Fibroblast of lung (primary cell): ENCODE data around the gene CPO. TPM values are rescaled to one million over a fixed set of nuclear protein-coding genes. Genes with fewer than 3 reads are reported as not detected.

ENCODE experiments used
- DNase-seq, 2 donors: peaks; one replicate each; pipeline versions ENCODE4 v3.0.0 to v3.0.0-alpha.2; 2010; ENCODE audit warnings: low read depth in 2 of 2
- H2AFZ ChIP-seq: 2 replicates; pipeline ENCODE4 v1.5.1; 2012; ENCODE audit warnings: low read length, control low read depth, inconsistent platforms
- H3K27ac ChIP-seq: 2 replicates; pipeline ENCODE4 v1.5.1; 2011; ENCODE audit warnings: low read length, control low read depth; ENCODE audit not compliant: insufficient read depth
- H3K27me3 ChIP-seq: 2 replicates; pipeline ENCODE4 v1.5.1; 2011; ENCODE audit warnings: mild to moderate bottlenecking, low read length; ENCODE audit not compliant: control insufficient read depth, insufficient read depth
- H3K36me3 ChIP-seq: 2 replicates; pipeline ENCODE4 v1.5.1; 2011; ENCODE audit warnings: low read length; ENCODE audit not compliant: control insufficient read depth, insufficient read depth
- H3K4me1 ChIP-seq: 2 replicates; pipeline ENCODE4 v1.5.1; 2011; ENCODE audit warnings: low read length; ENCODE audit not compliant: control insufficient read depth, insufficient read depth; ENCODE audit errors: extremely low read depth
- H3K4me2 ChIP-seq: 2 replicates; pipeline ENCODE4 v1.5.1; 2011; ENCODE audit warnings: low read length, control low read depth; ENCODE audit not compliant: insufficient read depth; ENCODE audit errors: extremely low read depth
- H3K4me3 ChIP-seq, 4 experiments: fragments of 200-600 bp in 1 of 4; sonication (generic) in 1 of 4; replicated peaks in 1 of 4; 2 replicates each; pipeline ENCODE4 v1.5.1; 2011 to 2016; ENCODE audit warnings: low read length in 4 of 4, low read depth in 3 of 4, mild to moderate bottlenecking in 3 of 4, control low read depth in 2 of 4, inconsistent platforms in 1 of 4, mixed read lengths in 1 of 4; ENCODE audit not compliant: insufficient read depth in 1 of 4; ENCODE audit errors: control extremely low read depth in 1 of 4
- H3K79me2 ChIP-seq: 2 replicates; pipeline ENCODE4 v1.5.1; 2012; ENCODE audit warnings: mild to moderate bottlenecking, low read length, inconsistent platforms; ENCODE audit not compliant: control insufficient read depth, insufficient read depth
- H3K9ac ChIP-seq: 2 replicates; pipeline ENCODE4 v1.5.1; 2011; ENCODE audit warnings: mild to moderate bottlenecking, low read length, control low read depth; ENCODE audit not compliant: insufficient read depth
- H3K9me3 ChIP-seq: 2 replicates; pipeline ENCODE4 v1.5.1; 2012; ENCODE audit warnings: low read depth, low read length; ENCODE audit not compliant: control insufficient read depth, insufficient read depth
- H4K20me1 ChIP-seq: 2 replicates; pipeline ENCODE4 v1.5.1; 2011; ENCODE audit warnings: low read length; ENCODE audit not compliant: control insufficient read depth, insufficient read depth; ENCODE audit errors: extremely low read depth
- CTCF ChIP-seq, 2 donors: IDR thresholded peaks in 1 of 2; conservative IDR thresholded peaks in 1 of 2; 1 replicate in 1 of 2; 2 replicates in 1 of 2; pipeline ENCODE4 v1.5.1; 2011 to 2012; ENCODE audit warnings: low read length in 2 of 2, control low read depth in 1 of 2, inconsistent platforms in 1 of 2, low read depth in 1 of 2, mild to moderate bottlenecking in 1 of 2
- EZH2 ChIP-seq: IDR thresholded peaks from 2 replicates; pipeline ENCODE4 v1.5.1; 2012; ENCODE audit warnings: low read length, control low read depth, mild to moderate bottlenecking; ENCODE audit errors: missing control alignments
- polyA minus RNA-seq: library from RNA; depleted of rRNA, polyadenylated mRNA; stranded (reverse); fragments of >200 nt; gene quantifications from 2 replicates; pipeline ENCODE4 v1.2.3, GENCODE V29; 2011; ENCODE audit warnings: low replicate concordance
- polyA plus RNA-seq, 2 donors: library from polyadenylated mRNA; depleted of rRNA in 1 of 2; stranded (reverse) in 1 of 2; unstranded in 1 of 2; fragments of >200 nt; gene quantifications; 2 replicates each; pipeline ENCODE4 v1.2.1, GENCODE V29; 2011 to 2012; ENCODE audit warnings: missing spikeins in 1 of 2
- total RNA-seq: library from RNA; depleted of rRNA; stranded (reverse); fragments of >200 nt; gene quantifications from 2 replicates; pipeline ENCODE4 v1.2.1, GENCODE V29; 2014

Gene CPO
- total RNA-seq, result under 0.01 TPM in 1 of 2 replicates, not detected in the other
- polyA plus RNA-seq, result not detected in 2 replicates
- not detected in 2 replicates for polyA plus RNA-seq (2012)
- polyA minus RNA-seq, result not detected in 2 replicates

- Histone ChIP-seq H3K9me3 (no peaks in the 10 kb centered on the region), H2AFZ (no peak within 1 kb of the TSS), H3K36me3 (no peaks in the 10 kb centered on the region), H3K27me3 (no peaks in the 10 kb centered on the region), H3K4me2 (no peak within 1 kb of the TSS), H3K79me2 (no peaks in the 10 kb centered on the region), H3K4me3 (no peak within 1 kb of the TSS), H3K27ac (no peak within 1 kb of the TSS), H4K20me1 (no peaks in the 10 kb centered on the region), H3K4me1 (no peaks in the 10 kb centered on the region), H3K9ac (no peak within 1 kb of the TSS)
- DNase-seq, result no peak
- TF ChIP-seq EZH2 (no peak), CTCF (conservative IDR thresholded peaks at IDR 0.05 in 1 of 2, IDR thresholded peaks at IDR 0.05 in 1 of 2; ENCODE audit: low read depth in 1 of 2, low read length in 2 of 2) (no peak)
Observed at GRCh38 chr2:206939340-206939739, at the start of gene CPO. CPO (plus strand) TSS chr2:206939518; CDS start chr2:206939600, 82 bp downstream.

GRCh38 chr2:206890179-206890578 lies 49.1 kb upstream of the CPO start:
- TF ChIP-seq EZH2, result no peak
- TF ChIP-seq CTCF (conservative IDR thresholded peaks at IDR 0.05 in 1 of 2, IDR thresholded peaks at IDR 0.05 in 1 of 2; ENCODE audit: low read depth in 1 of 2, low read length in 2 of 2), result no peak
- DNase-seq, result no peak
- Histone ChIP-seq H3K27me3 (no peaks in the 10 kb centered on the region), H3K4me2 (no peak overlapping the region), H2AFZ (no peak overlapping the region), H3K4me1 (no peaks in the 10 kb centered on the region), H3K9me3 (no peaks in the 10 kb centered on the region), H4K20me1 (no peaks in the 10 kb centered on the region), H3K4me3 (no peak overlapping the region), H3K9ac (no peak overlapping the region), H3K36me3 (no peaks in the 10 kb centered on the region), H3K27ac (no peak overlapping the region), H3K79me2 (no peaks in the 10 kb centered on the region)

- Histone ChIP-seq H3K4me2 (no peak overlapping the region), H4K20me1 (no peaks in the 10 kb centered on the region), H3K36me3 (no peaks in the 10 kb centered on the region), H2AFZ (no peak overlapping the region), H3K79me2 (no peaks in the 10 kb centered on the region), H3K4me3 (no peak overlapping the region), H3K27me3 (no peaks in the 10 kb centered on the region), H3K9ac (no peak overlapping the region), H3K9me3 (no peaks in the 10 kb centered on the region), H3K4me1 (no peaks in the 10 kb centered on the region), H3K27ac (no peak overlapping the region)
- DNase-seq, result no peak
- no peak for TF ChIP-seq EZH2
- no peak for TF ChIP-seq CTCF (conservative IDR thresholded peaks at IDR 0.05 in 1 of 2, IDR thresholded peaks at IDR 0.05 in 1 of 2; ENCODE audit: low read depth in 1 of 2, low read length in 2 of 2)
Observed at GRCh38 chr2:206890926-206891325, 48.4 kb upstream of the CPO start.
